WTC11 (cell line): ENCODE results near the gene CLTCL1.

Source experiments
- ARID4B ChIP-seq: sonication (generic); formaldehyde crosslinking; IDR thresholded peaks from 2 replicates; pipeline ENCODE4 v1.8.0; 2023; ENCODE audit warnings: missing genetic modification reagents, mild to moderate bottlenecking, borderline replicate concordance
- CREB1 ChIP-seq: sonication (generic); formaldehyde crosslinking; IDR thresholded peaks from 2 replicates; pipeline ENCODE4 v1.8.0; 2023; ENCODE audit warnings: mild to moderate bottlenecking, missing genetic modification reagents
- ELF4 ChIP-seq: sonication (generic); formaldehyde crosslinking; IDR thresholded peaks from 2 replicates; pipeline ENCODE4 v1.8.1; 2022; ENCODE audit warnings: low read depth, mild to moderate bottlenecking, moderate library complexity, missing genetic modification reagents
- FOXP1 ChIP-seq: sonication (generic); formaldehyde crosslinking; IDR thresholded peaks from 2 replicates; pipeline ENCODE4 v1.8.0; 2022; ENCODE audit warnings: missing genetic modification reagents, mild to moderate bottlenecking, moderate library complexity, borderline replicate concordance
- FOXP4 ChIP-seq: sonication (generic); formaldehyde crosslinking; IDR thresholded peaks from 2 replicates; pipeline ENCODE4 v1.8.0; 2022; ENCODE audit warnings: mild to moderate bottlenecking, missing genetic modification reagents
- JUN ChIP-seq: sonication (generic); formaldehyde crosslinking; IDR thresholded peaks from 2 replicates; pipeline ENCODE4 v1.8.0; 2023; ENCODE audit warnings: mild to moderate bottlenecking, missing genetic modification reagents
- MAX ChIP-seq: sonication (generic); formaldehyde crosslinking; IDR thresholded peaks from 2 replicates; pipeline ENCODE4 v1.8.0; 2022; ENCODE audit warnings: mild to moderate bottlenecking, missing genetic modification reagents
- TCF7 ChIP-seq: sonication (generic); formaldehyde crosslinking; IDR thresholded peaks from 2 replicates; pipeline ENCODE4 v1.8.0; 2022; ENCODE audit warnings: mild to moderate bottlenecking, low read depth, missing genetic modification reagents, moderate library complexity
- TEAD1 ChIP-seq: sonication (generic); formaldehyde crosslinking; IDR thresholded peaks from 2 replicates; pipeline ENCODE4 v1.8.0; 2022; ENCODE audit warnings: mild to moderate bottlenecking, missing genetic modification reagents
- TEAD4 ChIP-seq: sonication (generic); formaldehyde crosslinking; IDR thresholded peaks from 2 replicates; pipeline ENCODE4 v1.8.0; 2022; ENCODE audit warnings: mild to moderate bottlenecking, missing genetic modification reagents
- ZNF281 ChIP-seq: sonication (generic); formaldehyde crosslinking; IDR thresholded peaks from 2 replicates; pipeline ENCODE4 v1.8.0; 2023; ENCODE audit warnings: mild to moderate bottlenecking, missing genetic modification reagents
- ZNF423 ChIP-seq: fragments of 250-450 bp; sonication (Bioruptor Pico); IDR thresholded peaks from 2 replicates; pipeline ENCODE4 v2.1.2; 2022; ENCODE audit warnings: mild to moderate bottlenecking, moderate library complexity
- TF ChIP-seq, protein P1 (sequence below): fragments of 200-600 bp; IDR thresholded peaks from 2 replicates; pipeline ENCODE4 v1.8.0; 2022; ENCODE audit warnings: antibody characterized with exemption
- TF ChIP-seq, protein P2 (sequence below): sonication (generic); formaldehyde crosslinking; IDR thresholded peaks from 2 replicates; pipeline ENCODE4 v1.8.1; 2023; ENCODE audit warnings: mild to moderate bottlenecking, missing genetic modification reagents, moderate library complexity

- no peak for TF ChIP-seq TCF7 (CRISPR knock-in tag)
- TF ChIP-seq, protein P1, sequence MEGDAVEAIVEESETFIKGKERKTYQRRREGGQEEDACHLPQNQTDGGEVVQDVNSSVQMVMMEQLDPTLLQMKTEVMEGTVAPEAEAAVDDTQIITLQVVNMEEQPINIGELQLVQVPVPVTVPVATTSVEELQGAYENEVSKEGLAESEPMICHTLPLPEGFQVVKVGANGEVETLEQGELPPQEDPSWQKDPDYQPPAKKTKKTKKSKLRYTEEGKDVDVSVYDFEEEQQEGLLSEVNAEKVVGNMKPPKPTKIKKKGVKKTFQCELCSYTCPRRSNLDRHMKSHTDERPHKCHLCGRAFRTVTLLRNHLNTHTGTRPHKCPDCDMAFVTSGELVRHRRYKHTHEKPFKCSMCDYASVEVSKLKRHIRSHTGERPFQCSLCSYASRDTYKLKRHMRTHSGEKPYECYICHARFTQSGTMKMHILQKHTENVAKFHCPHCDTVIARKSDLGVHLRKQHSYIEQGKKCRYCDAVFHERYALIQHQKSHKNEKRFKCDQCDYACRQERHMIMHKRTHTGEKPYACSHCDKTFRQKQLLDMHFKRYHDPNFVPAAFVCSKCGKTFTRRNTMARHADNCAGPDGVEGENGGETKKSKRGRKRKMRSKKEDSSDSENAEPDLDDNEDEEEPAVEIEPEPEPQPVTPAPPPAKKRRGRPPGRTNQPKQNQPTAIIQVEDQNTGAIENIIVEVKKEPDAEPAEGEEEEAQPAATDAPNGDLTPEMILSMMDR = no peak
- TF ChIP-seq TEAD4 (CRISPR knock-in tag) = no peak
- TF ChIP-seq CREB1 (CRISPR knock-in tag) = no peak
- no peak for TF ChIP-seq ZNF423 (CRISPR knock-in tag)
- TF ChIP-seq TEAD1 (CRISPR knock-in tag) = no peak
- TF ChIP-seq JUN (CRISPR knock-in tag) = no peak
- no peak for TF ChIP-seq MAX (CRISPR knock-in tag)
- TF ChIP-seq ARID4B = no peak
- TF ChIP-seq ZNF281 (CRISPR knock-in tag) = no peak
- no peak for TF ChIP-seq ELF4 (CRISPR knock-in tag)
- TF ChIP-seq FOXP1 = no peak
- TF ChIP-seq, protein P2, sequence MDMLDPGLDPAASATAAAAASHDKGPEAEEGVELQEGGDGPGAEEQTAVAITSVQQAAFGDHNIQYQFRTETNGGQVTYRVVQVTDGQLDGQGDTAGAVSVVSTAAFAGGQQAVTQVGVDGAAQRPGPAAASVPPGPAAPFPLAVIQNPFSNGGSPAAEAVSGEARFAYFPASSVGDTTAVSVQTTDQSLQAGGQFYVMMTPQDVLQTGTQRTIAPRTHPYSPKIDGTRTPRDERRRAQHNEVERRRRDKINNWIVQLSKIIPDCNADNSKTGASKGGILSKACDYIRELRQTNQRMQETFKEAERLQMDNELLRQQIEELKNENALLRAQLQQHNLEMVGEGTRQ (CRISPR knock-in tag) = no peak
- TF ChIP-seq FOXP4 (CRISPR knock-in tag) = no peak
Observed at GRCh38 chr22:19289475-19290161, 1.9 kb downstream of the CLTCL1 start.
